Ammon's horn (tissue), 1 donor: ENCODE results near the gene CHST3.
"Not testable (repeated sequence)": the region's sequence is repeated elsewhere in the genome, so short reads cannot be mapped to it uniquely, and the experiment has no call there.

Experiments
- DNase-seq: peaks from one replicate; pipeline ENCODE4 v3.0.0-alpha.2; 2016; ENCODE audit warnings: low spot score

Gene CHST3, protein sequence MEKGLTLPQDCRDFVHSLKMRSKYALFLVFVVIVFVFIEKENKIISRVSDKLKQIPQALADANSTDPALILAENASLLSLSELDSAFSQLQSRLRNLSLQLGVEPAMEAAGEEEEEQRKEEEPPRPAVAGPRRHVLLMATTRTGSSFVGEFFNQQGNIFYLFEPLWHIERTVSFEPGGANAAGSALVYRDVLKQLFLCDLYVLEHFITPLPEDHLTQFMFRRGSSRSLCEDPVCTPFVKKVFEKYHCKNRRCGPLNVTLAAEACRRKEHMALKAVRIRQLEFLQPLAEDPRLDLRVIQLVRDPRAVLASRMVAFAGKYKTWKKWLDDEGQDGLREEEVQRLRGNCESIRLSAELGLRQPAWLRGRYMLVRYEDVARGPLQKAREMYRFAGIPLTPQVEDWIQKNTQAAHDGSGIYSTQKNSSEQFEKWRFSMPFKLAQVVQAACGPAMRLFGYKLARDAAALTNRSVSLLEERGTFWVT

DNA sequence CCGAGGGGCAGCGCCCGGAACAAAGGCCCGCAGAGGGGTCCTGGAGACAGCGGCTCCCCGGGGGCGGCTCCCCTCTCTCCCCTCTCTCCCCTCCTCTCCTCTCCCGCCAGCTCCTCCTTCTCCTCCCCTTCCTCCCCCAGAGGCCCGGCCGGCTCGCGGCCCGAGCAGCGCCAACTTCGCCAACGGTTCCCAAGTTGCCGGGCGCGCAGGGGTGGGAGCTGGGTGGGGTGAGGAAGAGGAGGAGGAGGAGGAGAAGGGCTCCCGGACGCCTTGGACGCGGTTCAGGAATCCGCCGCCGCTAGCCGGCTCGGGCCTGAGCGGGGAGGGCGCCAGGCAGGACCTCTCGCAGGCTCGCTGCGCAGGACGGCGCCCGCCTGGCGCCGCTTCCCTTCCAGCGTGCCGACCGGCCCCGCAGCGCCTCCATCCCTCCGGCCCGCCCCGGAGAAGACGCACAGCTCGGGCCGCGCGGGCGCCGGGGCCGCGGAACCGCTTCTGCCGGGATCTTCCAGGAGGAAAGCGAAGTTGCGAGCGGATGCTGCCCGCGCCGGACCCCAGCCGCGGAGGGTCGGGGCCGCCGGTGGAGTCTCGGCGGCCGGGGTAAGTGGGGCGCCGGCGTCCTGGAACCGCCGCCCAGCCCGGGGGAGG, at the start of gene CHST3:
CHST3 (plus strand) TSS at position 298 of the 645 bp plus-strand sequence. CDS start 41,448 bp downstream, outside the sequence.
- peak; percentile 74 for DNase-seq

DNA sequence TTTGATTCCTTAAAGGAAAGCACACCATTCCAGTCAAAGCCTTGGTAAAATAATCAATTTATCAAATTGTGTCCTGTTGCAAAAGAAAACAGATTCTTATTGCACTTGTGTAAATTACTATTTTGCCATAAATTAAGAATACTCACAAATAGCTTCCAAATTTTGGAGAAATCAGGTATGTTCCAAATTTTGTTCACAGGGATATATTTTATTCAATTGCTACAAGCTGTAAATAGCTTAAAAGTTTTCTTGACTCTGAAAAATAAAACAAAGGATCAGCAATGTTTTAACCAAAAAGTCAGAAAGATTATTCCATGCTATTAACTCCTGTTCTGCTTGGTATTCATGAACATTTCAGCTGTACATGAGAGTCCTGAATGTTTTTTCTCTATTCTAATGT, 47.4 kb upstream of the CHST3 start:
- DNase-seq: no peak

GRCh38 chr10:71918992-71919391, 45.2 kb upstream of the CHST3 start:
- DNase-seq: no peak

- not testable (repeated sequence) for DNase-seq
Observed at GRCh38 chr10:71919956-71920539, 44.1 kb upstream of the CHST3 start.

GRCh38 chr10:71920540-71921323, 43.5 kb upstream of the CHST3 start:
- DNase-seq: no peak

DNA sequence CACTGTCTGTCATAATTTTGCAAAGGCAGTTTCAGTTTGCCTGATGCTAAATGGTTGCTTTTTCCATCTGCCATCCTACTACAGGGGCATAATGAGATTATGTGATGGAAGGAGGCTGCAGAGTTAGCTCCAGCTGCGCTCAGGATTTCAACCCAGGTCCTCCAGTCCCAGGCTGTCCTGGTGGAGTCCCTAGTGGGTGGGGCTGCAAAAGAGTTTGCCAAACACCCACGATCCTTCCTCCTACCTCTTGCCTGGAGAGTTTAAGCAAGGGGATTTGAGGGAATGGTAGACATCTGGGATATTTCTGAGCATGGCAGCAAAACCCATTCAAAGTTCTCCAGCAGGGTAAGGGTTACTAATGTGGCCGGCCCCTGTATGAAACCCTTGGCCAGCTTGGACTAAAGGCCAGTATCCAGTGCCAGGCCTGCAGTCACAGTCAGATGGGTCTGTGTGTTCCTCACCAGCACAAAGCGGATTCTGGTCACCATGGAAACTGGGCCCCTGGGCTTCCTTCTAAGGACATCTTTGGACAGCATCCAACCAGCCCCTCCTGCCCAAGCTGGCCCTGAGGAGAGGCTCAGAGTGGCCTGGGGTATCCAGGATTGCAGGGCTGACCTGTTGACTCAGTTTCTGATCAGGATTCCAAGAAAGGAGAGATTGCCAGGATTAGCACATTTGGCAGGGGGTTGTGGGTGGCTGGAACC, 42.7 kb upstream of the CHST3 start:
- DNase-seq: peak; percentile 90

- DNase-seq: no peak
Observed at GRCh38 chr10:71923138-71923692, 41.0 kb upstream of the CHST3 start.

DNA sequence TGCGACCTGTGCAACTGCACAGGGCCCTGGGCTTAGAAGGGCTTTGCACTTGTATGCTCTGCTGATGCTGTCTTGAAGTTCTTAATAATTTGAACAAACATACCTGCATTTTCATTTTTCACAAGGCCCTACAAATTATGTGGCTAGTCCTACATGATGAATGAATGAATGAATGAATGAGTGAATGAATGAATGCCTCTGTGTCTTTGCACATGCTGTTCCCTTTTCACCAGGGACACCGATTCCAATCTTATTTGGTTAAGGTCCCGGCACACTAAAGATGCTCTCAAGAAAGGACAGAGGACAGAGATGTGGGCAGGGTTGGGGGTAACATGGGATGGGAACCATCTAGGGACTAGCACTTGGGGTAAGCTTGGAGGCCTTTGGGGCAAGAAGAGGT, 39.4 kb upstream of the CHST3 start:
- no peak for DNase-seq

GRCh38 chr10:71927159-71927558, 37.0 kb upstream of the CHST3 start:
- no peak for DNase-seq

DNA sequence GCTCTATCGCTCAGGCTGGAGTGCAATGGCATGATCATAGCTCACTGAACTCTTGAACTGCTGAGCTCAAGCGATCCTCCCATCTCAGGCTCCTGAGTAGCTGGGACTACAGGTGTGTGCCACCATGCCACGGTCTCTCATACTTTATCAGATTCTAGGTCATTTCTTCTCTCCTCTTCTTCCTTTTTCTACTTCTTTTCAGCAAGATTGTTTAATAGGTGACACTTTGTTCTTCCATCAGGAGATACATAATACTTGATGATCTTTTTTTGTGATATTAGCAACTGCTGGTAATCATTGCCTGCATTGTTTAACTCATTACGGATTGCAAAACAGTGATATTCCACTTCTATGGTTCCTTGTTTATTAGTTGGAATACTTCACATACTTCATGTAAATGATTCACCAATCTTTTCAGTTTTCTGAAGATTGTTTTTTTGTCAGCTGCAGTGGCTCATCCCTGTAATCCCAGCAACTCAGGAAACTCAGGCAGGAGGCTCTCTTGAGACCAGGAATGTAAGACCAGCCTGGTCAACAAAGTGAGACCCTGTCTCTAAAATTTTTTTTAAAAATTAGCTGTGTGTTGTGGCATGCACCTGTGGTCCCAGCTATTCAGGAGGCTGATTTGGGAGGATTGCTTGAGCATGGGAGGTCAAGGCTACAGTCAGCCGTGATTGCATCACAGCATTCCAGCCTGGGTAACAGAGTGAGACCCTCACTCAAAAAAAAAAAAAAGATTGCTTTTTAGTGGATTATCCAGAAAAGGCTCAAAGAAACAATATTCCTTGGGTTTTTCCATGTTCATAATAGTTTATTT, 36.2 kb upstream of the CHST3 start:
- no peak for DNase-seq

DNA sequence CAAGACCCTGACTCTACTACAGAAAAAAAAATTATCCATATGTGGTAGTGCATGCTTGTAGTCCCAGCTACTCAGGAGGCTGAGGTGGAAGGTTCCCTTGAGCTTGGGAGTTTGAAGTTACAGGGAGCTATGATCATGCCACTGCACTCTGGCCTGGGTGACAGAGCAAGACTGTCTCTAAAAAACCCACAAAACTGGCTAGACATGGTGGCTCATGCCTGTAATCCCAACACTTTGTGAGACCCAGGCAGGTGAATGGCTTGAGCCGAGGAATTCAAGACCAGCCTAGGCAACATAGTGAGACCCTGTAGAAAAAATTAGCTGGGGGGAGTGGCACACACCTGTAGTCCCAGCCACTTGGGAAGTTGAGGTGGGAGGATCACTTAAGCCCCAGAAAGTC, 32.9 kb upstream of the CHST3 start:
- DNase-seq: no peak

DNA sequence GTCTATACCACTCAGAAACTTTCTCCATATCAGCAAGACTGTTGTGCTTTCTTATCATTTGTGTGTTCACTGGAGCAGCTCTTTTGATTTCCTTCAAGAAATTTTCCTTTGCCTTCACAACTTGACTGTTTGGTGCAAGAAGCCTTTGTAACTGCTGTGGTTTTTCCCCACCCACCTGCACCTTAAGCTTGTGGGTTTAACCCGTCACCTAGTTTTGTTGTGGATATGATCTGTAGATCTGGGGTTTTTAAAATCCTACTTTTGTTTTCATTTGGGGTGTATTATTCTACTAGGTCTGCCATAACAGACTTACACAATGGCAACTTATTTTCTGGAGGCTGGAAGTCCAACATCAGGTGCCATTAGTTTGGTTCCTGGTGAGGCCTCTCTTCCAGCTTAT, 30.5 kb upstream of the CHST3 start:
- no peak for DNase-seq

DNA sequence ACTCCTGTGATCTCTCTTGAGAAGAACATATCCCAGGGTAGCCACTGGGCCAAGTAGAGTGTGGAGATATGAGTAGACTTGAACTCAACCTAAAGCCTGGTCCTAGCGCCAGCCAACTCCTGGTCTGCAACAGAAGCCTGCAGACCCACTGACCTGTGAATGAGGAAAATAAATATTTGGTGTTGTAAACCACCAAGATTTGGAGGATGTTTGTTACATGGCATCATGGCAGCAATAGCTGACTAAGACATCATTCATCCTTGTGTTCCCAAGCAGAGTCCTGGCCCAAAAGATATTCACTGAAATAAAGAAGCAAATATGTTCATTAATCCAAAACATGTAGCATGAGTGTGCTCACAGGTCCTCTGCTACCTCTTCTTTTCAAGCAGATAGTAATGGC, 26.0 kb upstream of the CHST3 start:
- no peak for DNase-seq

GRCh38 chr10:71939304-71939703, 24.9 kb upstream of the CHST3 start:
- no peak for DNase-seq

DNA sequence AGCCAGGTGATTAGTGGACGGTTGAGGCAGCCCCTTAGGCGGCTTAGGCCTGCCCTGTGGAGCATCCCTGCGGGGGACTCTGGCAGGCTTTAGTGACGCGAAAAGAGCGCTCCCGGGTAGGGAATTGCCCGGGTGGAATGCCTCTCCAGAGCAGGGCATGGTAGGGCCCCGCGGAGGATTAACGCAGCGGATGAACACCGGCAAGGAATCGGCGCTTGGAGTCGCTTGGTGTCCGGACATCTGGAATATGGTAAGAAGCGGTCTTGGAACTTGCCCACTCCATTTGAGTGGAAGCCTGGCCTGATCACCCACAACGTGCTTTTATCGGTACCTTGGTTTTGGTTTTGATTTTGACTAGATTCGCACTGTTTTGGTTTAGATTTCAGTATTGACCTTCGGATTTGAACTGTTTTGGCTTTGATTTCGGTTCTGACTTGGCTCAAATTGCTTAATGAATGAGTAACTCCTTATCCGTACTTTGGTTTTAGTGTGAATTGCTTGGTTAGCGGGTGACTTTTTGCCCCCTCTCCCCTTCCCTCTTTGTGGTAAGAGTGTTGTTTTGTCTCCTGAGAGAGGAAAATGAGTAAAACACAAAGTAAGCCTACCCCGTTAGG, 24.2 kb upstream of the CHST3 start:
- no peak for DNase-seq

GRCh38 chr10:71940752-71941151, 23.4 kb upstream of the CHST3 start:
- no peak for DNase-seq

DNA sequence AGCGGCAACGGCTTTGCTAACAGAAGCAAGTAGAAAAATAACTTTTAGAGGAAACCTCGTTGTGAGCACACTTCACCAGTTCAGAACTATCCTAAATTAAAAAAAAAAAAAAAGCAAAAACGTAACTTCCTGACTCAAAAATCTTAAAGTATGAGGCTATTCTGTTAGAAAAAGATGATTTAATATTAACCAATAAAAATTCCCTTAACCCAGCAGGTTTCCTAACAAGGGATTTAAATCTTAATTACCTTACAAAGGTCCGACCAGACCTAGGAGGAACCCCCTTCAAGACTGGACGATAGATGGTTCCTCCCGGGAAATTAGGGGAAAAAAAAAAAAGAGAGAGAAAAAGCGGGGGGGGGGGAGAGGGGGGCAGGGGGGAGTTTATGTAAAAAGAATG, 22.9 kb upstream of the CHST3 start:
- DNase-seq: no peak

DNA sequence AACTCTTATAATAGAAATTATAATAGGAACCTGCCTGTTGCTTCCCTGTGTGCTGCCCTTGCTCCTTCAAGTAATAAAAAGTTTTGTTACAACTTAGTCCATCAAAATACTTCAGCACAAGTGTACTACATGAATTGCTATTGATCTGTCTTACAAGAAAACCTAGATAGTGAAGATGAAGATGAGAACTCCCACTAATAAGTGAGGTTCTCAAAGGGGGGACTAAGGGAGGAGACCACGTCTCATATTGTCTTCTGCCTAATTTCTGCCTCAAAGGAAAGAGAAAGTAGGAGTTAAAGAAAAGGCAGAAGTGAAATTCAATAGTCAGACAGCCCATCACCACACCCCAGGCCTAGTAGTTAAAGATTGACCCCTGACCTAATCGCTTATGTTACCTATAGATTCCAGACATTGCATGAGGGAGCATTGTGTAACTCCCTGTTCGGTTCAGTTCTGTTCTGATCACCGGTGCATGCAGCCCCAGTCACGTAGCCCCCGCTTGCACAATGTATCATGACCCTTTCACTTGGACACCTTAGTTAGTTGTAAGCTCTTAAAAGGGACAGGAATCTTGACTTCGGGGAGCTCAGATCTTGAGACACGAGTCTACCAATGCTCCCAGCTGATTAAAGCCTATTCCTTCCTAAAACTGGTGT, 18.2 kb upstream of the CHST3 start:
- no peak for DNase-seq

DNA sequence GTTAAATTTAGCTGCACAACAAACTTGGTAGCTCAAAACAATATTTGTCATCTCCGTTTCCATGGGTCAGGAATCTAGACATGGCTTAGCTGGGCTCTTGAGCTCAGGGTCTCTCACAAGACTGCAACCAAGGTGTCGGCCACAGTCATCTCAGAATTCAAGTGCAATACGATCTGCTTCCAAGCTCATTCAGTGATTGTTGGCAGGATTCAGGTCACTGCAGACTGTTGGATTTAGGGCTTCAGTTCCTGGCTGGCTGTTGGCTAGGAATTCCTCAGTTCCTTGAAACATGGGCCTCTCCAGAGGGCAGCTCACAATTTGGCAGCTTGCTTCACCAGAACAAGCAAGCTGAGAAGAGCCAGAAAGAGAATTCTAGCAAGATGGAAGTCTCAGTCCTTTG, 17.5 kb upstream of the CHST3 start:
- DNase-seq: peak; percentile 78
